HCT116 (cell line): Measurements from ENCODE around the gene NT5C1A.

Experiments used
- ATF3 ChIP-seq: IDR thresholded peaks from 2 replicates; pipeline ENCODE4 v1.6.1; 2012
- CEBPB ChIP-seq: IDR thresholded peaks from 2 replicates; pipeline ENCODE4 v1.6.1; 2012; ENCODE audit warnings: low read depth
- CTCF ChIP-seq, 3 experiments: fragments of 200-600 bp in 1 of 3; sonication (generic) in 1 of 3; IDR thresholded peaks in 2 of 3; conservative IDR thresholded peaks in 1 of 3; 2 replicates each; pipeline ENCODE4 v1.5.1; 2012 to 2017; ENCODE audit warnings: low read depth in 2 of 3, low read length in 2 of 3, antibody characterized with exemption in 1 of 3, borderline replicate concordance in 1 of 3, control low read depth in 1 of 3, mild to moderate bottlenecking in 1 of 3, mixed read lengths in 1 of 3, mixed run types in 1 of 3, moderate library complexity in 1 of 3; ENCODE audit not compliant: insufficient read depth in 1 of 3
- POLR2A ChIP-seq: IDR thresholded peaks from 2 replicates; pipeline ENCODE4 v1.7.0; 2011; ENCODE audit warnings: borderline replicate concordance; ENCODE audit not compliant: insufficient read depth, insufficient read length; ENCODE audit errors: extremely low read depth
- POLR2AphosphoS5 ChIP-seq: IDR thresholded peaks from 2 replicates; pipeline ENCODE4 v1.6.1; 2011; ENCODE audit warnings: mild to moderate bottlenecking, low read depth, low read length, moderate library complexity

- TF ChIP-seq CEBPB = no peak
- no peak for TF ChIP-seq CTCF (IDR thresholded peaks at IDR 0.05 in 2 of 3, conservative IDR thresholded peaks at IDR 0.05 in 1 of 3; ENCODE audit: borderline replicate concordance in 1 of 3, insufficient read depth in 1 of 3, low read depth in 2 of 3, low read length in 2 of 3)
- TF ChIP-seq ATF3 = no peak
- TF ChIP-seq POLR2A = no peak
- no peak for TF ChIP-seq POLR2AphosphoS5
Measured at GRCh38 chr1:39700348-39700747, 28.4 kb upstream of the NT5C1A start.
